Measurements from ENCODE around the gene CCDC149. TPM values are rescaled to one million over a fixed set of nuclear protein-coding genes. Genes with fewer than 3 reads are reported as not detected.

CCDC149 gene
- total RNA-seq, 2 donors from 2014 or later = 0.16 to 0.75 TPM

DNA sequence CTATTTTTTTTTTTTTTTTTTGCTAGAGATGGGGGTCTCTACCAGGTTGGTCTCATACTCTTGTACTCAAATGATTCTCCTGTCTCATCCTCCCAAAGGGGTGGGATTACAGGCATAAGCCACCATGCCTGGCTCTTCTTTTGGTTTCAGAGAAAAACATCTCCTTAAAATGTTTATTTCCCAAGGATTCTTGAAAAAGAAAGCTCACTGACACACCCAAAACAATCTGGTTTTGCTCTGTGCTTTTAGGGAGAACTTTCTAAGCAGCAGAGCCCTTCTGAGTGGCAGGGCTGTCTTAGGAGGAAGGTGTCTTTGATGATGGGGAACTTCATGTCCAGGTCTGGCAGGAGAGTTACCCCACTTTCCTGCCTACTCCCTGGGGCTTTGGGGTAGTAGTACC, 116.2 kb downstream of the CCDC149 start:
- Mint-ChIP-seq H3K4me1 (peaks cover 2% of the 10 kb centered on the region), H3K4me3 (no peak overlapping the region), H3K27ac (no peak overlapping the region), H3K36me3 (ENCODE audit: low read depth) (no peaks in the 10 kb centered on the region), H3K27me3 (peaks cover 43% of the 10 kb centered on the region)
- ATAC-seq (no peak), DNase-seq (no peak)
- no peaks in the 10 kb centered on the region for H3K9me3 ChIP-seq (ENCODE audit: control insufficient read depth, low read length, poor library complexity, severe bottlenecking)

DNA sequence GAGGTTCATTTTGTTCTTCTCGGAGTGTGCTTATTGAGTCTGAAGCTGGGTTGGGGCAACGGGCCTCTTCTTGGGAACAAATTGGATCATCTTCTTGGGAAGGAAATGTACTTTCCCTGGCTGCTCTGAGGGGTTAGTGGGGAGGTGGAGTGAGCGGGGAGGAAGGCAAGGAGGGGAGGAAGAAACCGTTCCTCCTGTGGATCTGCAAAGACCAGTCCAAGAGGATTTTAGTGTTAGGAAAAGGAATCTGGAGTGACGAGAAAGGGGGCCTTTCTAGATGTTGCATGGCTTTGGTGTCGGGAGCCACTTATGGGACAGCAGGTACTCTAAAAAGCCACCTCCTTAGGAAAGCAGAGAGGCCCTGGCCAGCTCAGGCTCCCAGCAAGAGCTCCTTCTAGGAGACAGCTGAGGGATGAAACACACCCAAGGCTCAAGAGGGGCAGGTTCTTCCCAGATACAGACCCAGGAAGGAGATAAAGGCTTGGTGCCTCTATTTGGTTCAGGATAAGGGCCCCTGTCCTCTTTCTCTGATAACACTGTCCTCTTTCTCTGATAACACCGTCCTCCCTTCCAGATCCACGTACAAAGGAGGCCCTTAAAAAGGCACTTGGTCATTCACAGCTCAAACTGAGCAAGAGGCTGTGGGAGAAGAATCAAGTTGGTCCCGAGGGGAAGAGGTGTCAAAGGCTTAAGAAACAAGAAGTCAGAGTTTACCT, 117.0 kb downstream of the CCDC149 start:
- Mint-ChIP-seq H3K27me3 (peaks cover 38% of the 10 kb centered on the region), H3K27ac (no peak overlapping the region), H3K4me3 (no peak overlapping the region), H3K4me1 (peaks cover 2% of the 10 kb centered on the region), H3K36me3 (ENCODE audit: low read depth) (no peaks in the 10 kb centered on the region)
- ATAC-seq (no peak), DNase-seq (no peak)
- no peaks in the 10 kb centered on the region for H3K9me3 ChIP-seq (ENCODE audit: control insufficient read depth, low read length, poor library complexity, severe bottlenecking)

DNA sequence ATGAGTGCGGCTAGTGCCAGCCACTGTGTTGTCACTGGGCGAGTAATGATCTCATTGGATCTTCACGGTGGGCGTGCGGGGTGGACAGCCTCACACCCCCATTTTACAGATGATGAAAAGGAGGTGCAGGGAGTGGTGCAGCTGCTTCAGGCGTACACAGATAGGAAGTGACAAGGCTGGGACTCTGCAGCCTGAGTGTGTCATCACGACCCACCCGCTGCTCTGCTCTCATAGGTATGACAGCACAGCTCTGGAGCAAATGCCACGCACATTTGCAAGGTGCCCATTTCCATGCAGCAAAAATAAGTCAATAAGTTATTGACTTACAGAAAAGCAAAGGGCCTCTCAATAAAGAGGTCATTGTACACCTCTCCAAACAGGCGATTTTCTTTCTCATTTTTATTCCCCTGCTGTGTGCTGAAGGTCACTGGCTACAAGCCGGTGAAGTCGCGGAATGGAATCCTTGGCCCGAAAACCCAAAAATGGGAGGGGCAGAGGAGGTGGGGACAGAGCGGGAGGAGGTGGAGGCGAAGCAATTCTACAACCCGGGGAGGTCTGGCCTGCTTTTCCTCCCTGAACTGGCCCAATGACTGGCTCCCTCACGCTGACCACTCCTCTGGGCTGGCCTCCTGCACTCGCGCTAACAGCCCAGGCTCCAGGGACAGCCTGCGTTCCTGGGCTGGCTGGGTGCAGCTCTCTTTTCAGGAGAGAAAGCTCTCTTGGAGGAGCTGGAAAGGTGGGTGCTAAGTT, 117.8 kb downstream of the CCDC149 start, which contains the start of gene SOD3:
SOD3 (plus strand) TSS at position 658 of the 750 bp plus-strand sequence. CDS start 3,949 bp downstream, outside the sequence.
- ATAC-seq (no peak), DNase-seq (no peak)
- no peaks in the 10 kb centered on the region for H3K36me3 Mint-ChIP-seq (ENCODE audit: low read depth)
- H3K27me3 Mint-ChIP-seq = peaks cover 35% of the 10 kb centered on the region
- peaks cover 2% of the 10 kb centered on the region for H3K4me1 Mint-ChIP-seq
- H3K4me3 Mint-ChIP-seq = no peak within 1 kb of the TSS
- H3K9me3 ChIP-seq (ENCODE audit: control insufficient read depth, low read length, poor library complexity, severe bottlenecking) = no peaks in the 10 kb centered on the region
- H3K27ac Mint-ChIP-seq = no peak within 1 kb of the TSS

DNA sequence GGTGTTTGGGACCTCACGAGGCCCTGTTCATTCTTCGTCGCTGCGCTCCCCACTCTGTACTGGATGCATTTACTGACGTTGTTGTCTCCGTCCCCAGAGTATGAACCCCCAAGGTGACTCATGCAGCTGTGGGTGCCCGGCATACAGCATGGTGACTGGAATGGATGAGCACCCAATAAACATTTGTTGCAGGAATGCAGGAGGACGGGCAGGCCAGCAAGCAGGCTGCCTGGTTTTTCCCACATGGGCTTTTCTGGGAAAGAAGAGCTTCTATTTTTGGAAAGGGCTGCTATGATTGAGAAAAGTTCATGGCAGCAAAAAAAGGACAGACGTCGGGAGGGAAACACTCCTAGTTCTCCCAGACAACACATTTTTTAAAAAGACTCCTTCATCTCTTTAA, 118.4 kb downstream of the CCDC149 start:
- Mint-ChIP-seq H3K27me3 (peaks cover 35% of the 10 kb centered on the region), H3K4me3 (no peak overlapping the region), H3K36me3 (ENCODE audit: low read depth) (no peaks in the 10 kb centered on the region), H3K4me1 (peaks cover 2% of the 10 kb centered on the region), H3K27ac (no peak overlapping the region)
- DNase-seq (no peak), ATAC-seq (no peak)
- no peaks in the 10 kb centered on the region for H3K9me3 ChIP-seq (ENCODE audit: control insufficient read depth, low read length, poor library complexity, severe bottlenecking)

DNA sequence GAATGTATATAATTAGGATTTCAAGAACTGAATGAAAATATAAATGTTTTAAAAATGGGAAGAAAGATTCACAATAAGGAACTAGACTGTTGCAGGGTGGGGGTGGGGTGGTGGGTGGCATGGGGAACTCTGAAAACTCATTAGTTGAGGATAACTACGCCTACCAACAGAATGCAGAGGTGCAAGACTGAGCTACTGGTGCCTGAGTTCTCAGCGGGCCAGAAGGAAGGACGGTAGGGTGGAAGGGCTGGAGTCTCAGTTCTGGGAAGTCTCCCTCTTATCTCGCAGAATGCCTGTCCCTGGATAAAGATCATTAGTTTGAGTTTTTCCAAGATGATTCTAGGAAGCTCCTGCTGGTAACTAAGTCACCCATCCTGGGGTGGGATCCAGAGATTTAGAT, 118.8 kb downstream of the CCDC149 start:
- no peak overlapping the region for H3K4me3 Mint-ChIP-seq
- no peak for DNase-seq
- H3K4me1 Mint-ChIP-seq = peaks cover 2% of the 10 kb centered on the region
- H3K27ac Mint-ChIP-seq = no peak overlapping the region
- H3K36me3 Mint-ChIP-seq (ENCODE audit: low read depth) = no peaks in the 10 kb centered on the region
- peaks cover 34% of the 10 kb centered on the region for H3K27me3 Mint-ChIP-seq
- ATAC-seq = no peak
- H3K9me3 ChIP-seq (ENCODE audit: control insufficient read depth, low read length, poor library complexity, severe bottlenecking) = no peaks in the 10 kb centered on the region

DNA sequence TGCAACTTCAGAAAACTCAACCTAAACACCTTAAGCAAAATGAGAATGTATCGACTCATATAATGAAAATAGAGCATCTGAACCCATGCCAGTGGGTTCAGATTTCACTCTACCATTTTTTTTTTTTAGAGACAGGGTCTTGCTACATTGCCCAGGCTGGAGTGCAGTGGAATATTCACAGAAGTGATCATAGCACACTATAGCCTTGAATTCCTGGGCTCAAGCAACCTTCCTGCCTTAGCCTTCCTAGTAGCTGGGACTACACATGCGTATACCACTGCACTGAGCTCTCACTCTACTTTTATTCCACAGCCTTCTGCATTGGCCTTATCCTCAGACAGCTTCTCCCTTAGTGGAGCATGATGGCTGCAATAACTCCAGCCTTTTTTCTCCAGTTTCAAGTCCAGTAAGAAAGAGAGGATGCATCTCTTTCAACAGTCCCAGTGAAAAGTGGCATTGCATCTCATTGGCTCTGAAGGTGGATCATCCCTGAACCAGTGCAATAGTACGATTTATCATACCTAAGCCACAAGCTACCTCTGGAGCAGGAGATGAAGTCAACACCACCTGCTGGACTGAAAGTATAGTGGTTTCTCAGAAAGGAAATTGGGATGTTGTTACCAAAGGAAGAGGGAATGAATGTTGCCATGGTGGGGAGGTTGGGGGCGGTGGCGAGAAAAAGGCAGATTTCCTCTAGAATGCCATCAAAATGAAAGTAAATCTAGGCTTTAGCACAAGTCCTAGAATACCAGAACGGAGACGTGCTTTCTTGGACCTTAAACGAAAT, 119.4 kb downstream of the CCDC149 start:
- H3K27ac Mint-ChIP-seq = no peak overlapping the region
- ATAC-seq (no peak), DNase-seq (no peak)
- H3K36me3 Mint-ChIP-seq (ENCODE audit: low read depth) = no peaks in the 10 kb centered on the region
- H3K4me1 Mint-ChIP-seq = peaks cover 2% of the 10 kb centered on the region
- no peak overlapping the region for H3K4me3 Mint-ChIP-seq
- peaks cover 28% of the 10 kb centered on the region for H3K27me3 Mint-ChIP-seq
- no peaks in the 10 kb centered on the region for H3K9me3 ChIP-seq (ENCODE audit: control insufficient read depth, low read length, poor library complexity, severe bottlenecking)

DNA sequence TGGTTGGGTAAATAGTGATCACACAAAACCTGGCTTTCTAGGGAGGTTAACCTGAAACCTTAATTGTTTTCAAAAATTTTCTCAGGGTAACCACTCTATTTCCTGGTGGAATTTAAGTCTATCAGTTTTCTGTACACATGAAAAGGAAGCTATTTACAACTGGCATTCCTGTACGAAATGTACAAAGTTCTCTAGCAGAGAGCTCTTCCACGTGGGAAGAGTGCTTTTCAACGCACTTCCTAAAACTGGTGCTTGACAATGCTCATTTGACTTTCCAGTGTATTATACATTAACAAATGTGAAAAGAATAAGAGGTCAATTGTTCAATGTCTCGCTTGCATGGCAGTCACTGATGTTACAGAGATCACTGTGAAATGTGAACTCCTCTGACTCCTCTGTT, 120.3 kb downstream of the CCDC149 start:
- H3K27me3 Mint-ChIP-seq = peaks cover 22% of the 10 kb centered on the region
- no peaks in the 10 kb centered on the region for H3K36me3 Mint-ChIP-seq (ENCODE audit: low read depth)
- peaks cover 2% of the 10 kb centered on the region for H3K4me1 Mint-ChIP-seq
- DNase-seq (no peak), ATAC-seq (no peak)
- no peaks in the 10 kb centered on the region for H3K9me3 ChIP-seq (ENCODE audit: control insufficient read depth, low read length, poor library complexity, severe bottlenecking)
- no peak overlapping the region for H3K27ac Mint-ChIP-seq
- H3K4me3 Mint-ChIP-seq = no peak overlapping the region

DNA sequence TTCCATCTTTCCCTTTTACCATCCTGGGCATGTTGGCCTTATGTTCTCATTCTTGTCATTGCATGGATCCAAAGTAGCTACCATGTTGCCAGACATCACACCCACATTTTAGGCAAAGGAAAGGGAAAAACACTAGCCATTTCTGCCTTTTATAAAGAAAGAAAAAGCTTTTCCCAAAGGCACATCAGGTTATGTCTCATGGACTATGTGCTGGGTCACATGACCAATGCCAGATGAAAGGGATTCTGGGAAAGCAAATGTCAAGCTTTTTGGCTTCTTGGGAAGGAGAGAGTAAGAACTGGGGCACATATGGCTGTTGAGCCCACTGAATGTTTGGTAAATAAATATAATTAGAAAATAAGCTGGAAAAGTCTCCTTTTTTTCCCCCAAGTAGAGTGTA, 121.8 kb downstream of the CCDC149 start:
- H3K27me3 Mint-ChIP-seq = peaks cover 22% of the 10 kb centered on the region
- peaks cover 2% of the 10 kb centered on the region for H3K4me1 Mint-ChIP-seq
- DNase-seq (no peak), ATAC-seq (no peak)
- no peaks in the 10 kb centered on the region for H3K36me3 Mint-ChIP-seq (ENCODE audit: low read depth)
- H3K9me3 ChIP-seq (ENCODE audit: control insufficient read depth, low read length, poor library complexity, severe bottlenecking) = no peaks in the 10 kb centered on the region
- H3K4me3 Mint-ChIP-seq = no peak overlapping the region
- H3K27ac Mint-ChIP-seq = no peak overlapping the region

DNA sequence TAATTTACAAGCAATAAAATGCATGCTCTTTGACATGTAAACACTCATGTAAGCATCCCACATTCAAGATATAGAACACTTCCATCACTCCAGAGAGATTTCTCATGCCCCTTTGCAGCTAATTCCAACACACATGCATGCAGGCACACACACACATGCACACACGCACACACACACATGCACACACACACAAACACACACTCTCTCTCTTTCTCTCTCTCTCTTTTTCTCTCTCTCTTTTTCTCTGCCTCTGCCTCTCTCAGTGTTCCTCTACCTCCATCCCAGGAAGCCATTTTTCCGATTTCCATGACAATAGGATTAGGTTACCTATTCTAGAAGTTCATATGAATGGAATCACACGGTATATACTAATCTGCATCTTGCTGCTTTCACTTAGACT, 129.3 kb downstream of the CCDC149 start:
- Mint-ChIP-seq H3K4me1 (no peaks in the 10 kb centered on the region), H3K27me3 (no peaks in the 10 kb centered on the region), H3K36me3 (ENCODE audit: low read depth) (no peaks in the 10 kb centered on the region), H3K4me3 (no peak overlapping the region), H3K27ac (no peak overlapping the region)
- DNase-seq = no peak
- ATAC-seq = no peak
- no peaks in the 10 kb centered on the region for H3K9me3 ChIP-seq (ENCODE audit: control insufficient read depth, low read length, poor library complexity, severe bottlenecking)

DNA sequence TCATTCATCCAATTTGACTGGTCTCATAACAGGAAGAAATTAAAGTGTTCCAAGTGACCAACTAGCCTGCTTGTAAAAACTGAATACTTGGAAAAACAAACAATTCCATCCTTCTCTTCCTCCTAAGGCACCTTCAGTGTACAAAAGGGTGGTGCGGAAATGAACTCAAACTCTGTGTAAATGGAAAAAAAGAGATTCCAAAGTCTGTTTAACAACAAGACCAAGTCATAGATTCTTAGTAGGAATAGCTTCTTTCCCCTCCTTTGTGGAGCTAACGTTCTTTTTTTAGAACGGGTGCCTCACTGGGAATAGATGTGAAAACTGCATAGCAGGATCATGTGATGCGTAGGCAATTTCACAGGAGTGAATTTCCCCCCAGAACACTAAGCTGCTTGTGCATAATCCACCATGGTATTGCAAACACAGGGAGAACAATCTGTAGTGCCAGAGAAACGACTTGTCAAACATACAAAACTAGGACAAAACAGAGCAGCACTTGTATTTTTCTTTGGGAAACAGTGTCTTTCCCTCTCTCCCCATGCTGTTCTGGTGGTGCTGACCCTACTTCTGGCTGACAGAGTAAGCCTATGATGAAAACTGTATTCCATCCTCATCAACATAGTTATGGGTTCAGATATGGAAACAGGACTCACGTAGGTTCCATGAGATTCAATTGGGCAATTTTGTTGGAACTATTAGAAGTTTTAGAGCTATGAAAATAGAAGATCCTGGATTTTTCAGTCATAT, 130.7 kb downstream of the CCDC149 start:
- no peak overlapping the region for H3K27ac Mint-ChIP-seq
- no peaks in the 10 kb centered on the region for H3K36me3 Mint-ChIP-seq (ENCODE audit: low read depth)
- no peak overlapping the region for H3K4me3 Mint-ChIP-seq
- no peaks in the 10 kb centered on the region for H3K9me3 ChIP-seq (ENCODE audit: control insufficient read depth, low read length, poor library complexity, severe bottlenecking)
- no peaks in the 10 kb centered on the region for H3K27me3 Mint-ChIP-seq
- no peaks in the 10 kb centered on the region for H3K4me1 Mint-ChIP-seq
- ATAC-seq (no peak), DNase-seq (no peak)

DNA sequence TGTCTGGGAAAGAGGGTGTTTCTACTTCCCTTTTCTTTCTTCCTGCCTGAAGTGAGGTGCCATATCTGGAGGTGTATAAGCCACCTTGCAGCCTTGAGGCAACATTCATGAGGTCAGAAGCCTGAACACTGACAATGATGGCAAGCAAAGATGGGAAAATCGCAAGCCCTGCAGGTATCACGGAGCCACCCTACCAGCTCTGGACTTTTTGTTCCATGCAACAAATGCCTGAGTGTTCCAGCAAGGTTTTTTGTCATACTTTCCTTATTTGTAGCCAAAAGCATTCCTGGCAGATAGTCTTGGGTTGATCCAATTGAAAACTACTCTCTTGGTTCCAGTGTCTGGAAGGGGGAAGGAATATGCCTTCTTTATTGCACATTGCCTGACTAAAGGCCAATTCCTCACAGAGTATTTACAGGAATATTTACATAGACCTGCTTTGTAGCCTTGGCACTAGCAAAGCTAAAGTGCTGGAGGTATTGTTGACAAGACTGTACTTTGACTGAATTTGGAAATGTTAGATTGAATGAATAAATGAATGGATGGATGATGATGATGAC, 131.8 kb downstream of the CCDC149 start:
- Mint-ChIP-seq H3K4me3 (no peak overlapping the region), H3K27me3 (no peaks in the 10 kb centered on the region), H3K36me3 (ENCODE audit: low read depth) (no peaks in the 10 kb centered on the region), H3K4me1 (no peaks in the 10 kb centered on the region), H3K27ac (no peak overlapping the region)
- ATAC-seq (no peak), DNase-seq (no peak)
- H3K9me3 ChIP-seq (ENCODE audit: control insufficient read depth, low read length, poor library complexity, severe bottlenecking) = no peaks in the 10 kb centered on the region

DNA sequence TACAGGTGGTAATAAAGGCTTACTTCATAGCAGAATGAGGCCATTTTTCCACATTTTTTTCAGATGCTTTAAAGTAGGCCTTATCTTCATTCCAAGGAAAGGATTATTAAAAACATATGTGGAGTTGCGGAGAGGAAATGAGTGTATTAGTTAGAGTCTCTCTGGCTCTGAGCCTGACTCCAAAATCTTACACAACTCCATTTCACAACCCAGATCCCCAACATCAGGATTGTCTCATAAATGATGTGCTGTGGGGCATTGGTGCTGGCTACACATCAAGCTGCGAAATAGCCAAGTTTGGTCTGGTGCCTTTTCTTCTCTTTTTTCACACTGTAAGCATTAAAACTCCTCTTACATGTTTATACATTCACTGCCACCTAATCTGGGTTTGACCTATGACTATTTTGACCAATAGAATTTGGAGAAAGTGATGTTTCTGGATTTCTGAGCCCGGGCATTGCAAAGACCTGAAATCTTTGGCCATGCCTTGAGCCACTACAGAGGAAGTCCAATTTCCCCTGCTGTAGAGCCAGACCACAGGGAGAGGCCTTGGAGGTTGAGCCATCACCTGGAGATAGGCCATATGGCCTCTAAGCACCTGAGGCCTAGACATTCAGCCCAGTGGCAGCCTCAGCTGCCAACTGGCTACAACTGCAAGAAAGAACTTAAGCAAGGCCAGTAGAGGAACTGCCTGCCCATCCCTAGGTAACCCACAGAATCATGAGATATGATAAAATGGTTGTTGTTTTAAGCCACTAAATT, 134.2 kb downstream of the CCDC149 start:
- no peaks in the 10 kb centered on the region for H3K27me3 Mint-ChIP-seq
- H3K36me3 Mint-ChIP-seq (ENCODE audit: low read depth) = no peaks in the 10 kb centered on the region
- ATAC-seq (no peak), DNase-seq (no peak)
- no peaks in the 10 kb centered on the region for H3K4me1 Mint-ChIP-seq
- H3K9me3 ChIP-seq (ENCODE audit: control insufficient read depth, low read length, poor library complexity, severe bottlenecking) = no peaks in the 10 kb centered on the region
- H3K27ac Mint-ChIP-seq = no peak overlapping the region
- H3K4me3 Mint-ChIP-seq = no peak overlapping the region

Measured in T-helper 17 cell (primary cell).